Astrocyte (in vitro differentiated cells and primary cell): ENCODE data around the gene MEDAG.

Experiments used
- EZH2 ChIP-seq: IDR thresholded peaks from 2 replicates; pipeline ENCODE4 v1.6.1; 2012; ENCODE audit warnings: mild to moderate bottlenecking, low read length, inconsistent platforms; ENCODE audit not compliant: insufficient read depth
- TF ChIP-seq, protein P1 (sequence below): IDR thresholded peaks from 2 replicates; pipeline ENCODE4 v1.5.1; 2011; ENCODE audit warnings: low read depth, mild to moderate bottlenecking, inconsistent platforms, low read length, moderate library complexity; ENCODE audit not compliant: insufficient read depth

GRCh38 chr13:30882026-30882850, 23.8 kb upstream of the MEDAG start:
- TF ChIP-seq, protein P1, sequence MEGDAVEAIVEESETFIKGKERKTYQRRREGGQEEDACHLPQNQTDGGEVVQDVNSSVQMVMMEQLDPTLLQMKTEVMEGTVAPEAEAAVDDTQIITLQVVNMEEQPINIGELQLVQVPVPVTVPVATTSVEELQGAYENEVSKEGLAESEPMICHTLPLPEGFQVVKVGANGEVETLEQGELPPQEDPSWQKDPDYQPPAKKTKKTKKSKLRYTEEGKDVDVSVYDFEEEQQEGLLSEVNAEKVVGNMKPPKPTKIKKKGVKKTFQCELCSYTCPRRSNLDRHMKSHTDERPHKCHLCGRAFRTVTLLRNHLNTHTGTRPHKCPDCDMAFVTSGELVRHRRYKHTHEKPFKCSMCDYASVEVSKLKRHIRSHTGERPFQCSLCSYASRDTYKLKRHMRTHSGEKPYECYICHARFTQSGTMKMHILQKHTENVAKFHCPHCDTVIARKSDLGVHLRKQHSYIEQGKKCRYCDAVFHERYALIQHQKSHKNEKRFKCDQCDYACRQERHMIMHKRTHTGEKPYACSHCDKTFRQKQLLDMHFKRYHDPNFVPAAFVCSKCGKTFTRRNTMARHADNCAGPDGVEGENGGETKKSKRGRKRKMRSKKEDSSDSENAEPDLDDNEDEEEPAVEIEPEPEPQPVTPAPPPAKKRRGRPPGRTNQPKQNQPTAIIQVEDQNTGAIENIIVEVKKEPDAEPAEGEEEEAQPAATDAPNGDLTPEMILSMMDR, result no peak
- TF ChIP-seq EZH2, result no peak
